Testis (tissue), 2 donors: ENCODE results near the gene SMAP1.

Source experiments
- POLR2A ChIP-seq: fragments of 450-650 bp; IDR thresholded peaks from one replicate; pipeline ENCODE4 v1.6.1; 2017; ENCODE audit warnings: antibody characterized with exemption, mild to moderate bottlenecking, moderate library complexity
- TF ChIP-seq, protein P1 (sequence below), 3 experiments: fragments of 450-650 bp in 2 of 3; fragments of 200-600 bp in 1 of 3; sonication (generic) in 1 of 3; IDR thresholded peaks; one replicate each; pipeline ENCODE4 v1.5.1; 2016 to 2019; ENCODE audit warnings: antibody characterized with exemption in 3 of 3, mild to moderate bottlenecking in 2 of 3, moderate library complexity in 1 of 3

DNA sequence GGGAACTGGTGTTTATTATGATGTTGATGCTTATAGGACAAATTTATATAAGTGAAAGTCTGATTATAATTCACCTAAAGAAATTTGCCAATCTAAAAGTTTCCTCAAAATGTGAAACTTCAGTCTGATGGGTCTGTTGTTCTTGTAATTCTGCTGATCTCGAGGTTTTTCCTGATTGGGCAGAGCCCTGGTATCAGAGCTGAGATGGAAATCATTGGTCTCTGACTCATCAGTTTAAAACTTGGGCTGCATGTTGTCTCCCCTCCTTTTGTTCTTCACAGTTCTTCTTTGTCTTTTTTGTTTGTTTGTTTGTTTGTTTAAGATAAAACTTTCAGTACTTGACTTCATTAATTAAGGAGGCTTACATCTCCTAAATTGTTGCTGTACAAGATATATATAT, 5.9 kb downstream of the SMAP1 start:
- no peak for TF ChIP-seq POLR2A
- TF ChIP-seq, protein P1, sequence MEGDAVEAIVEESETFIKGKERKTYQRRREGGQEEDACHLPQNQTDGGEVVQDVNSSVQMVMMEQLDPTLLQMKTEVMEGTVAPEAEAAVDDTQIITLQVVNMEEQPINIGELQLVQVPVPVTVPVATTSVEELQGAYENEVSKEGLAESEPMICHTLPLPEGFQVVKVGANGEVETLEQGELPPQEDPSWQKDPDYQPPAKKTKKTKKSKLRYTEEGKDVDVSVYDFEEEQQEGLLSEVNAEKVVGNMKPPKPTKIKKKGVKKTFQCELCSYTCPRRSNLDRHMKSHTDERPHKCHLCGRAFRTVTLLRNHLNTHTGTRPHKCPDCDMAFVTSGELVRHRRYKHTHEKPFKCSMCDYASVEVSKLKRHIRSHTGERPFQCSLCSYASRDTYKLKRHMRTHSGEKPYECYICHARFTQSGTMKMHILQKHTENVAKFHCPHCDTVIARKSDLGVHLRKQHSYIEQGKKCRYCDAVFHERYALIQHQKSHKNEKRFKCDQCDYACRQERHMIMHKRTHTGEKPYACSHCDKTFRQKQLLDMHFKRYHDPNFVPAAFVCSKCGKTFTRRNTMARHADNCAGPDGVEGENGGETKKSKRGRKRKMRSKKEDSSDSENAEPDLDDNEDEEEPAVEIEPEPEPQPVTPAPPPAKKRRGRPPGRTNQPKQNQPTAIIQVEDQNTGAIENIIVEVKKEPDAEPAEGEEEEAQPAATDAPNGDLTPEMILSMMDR (IDR thresholded peaks at IDR 0.05), result no peak
